Anterior cingulate cortex (tissue), 58 donors: ENCODE measurements around the gene SIRPB1.
"Not testable (repeated sequence)": the region's sequence is repeated elsewhere in the genome, so short reads cannot be mapped to it uniquely, and the experiment has no call there.

ENCODE experiments used
- DNase-seq, 58 donors: peaks; one replicate each; lab custom pipeline; 2025; lab: John Stamatoyannopoulos, UW

SIRPB1 gene

GRCh38 chr20:1619861-1620444 is at the start of gene SIRPB1:
Gene SIRPB1 (minus strand): TSS chr20:1620009. CDS start chr20:1619944, 65 bp downstream.
- no peak for DNase-seq

GRCh38 chr20:1669304-1669703 is 49.5 kb upstream of the SIRPB1 start:
- no peak for DNase-seq

- DNase-seq, result no peak
These were observed 47.8 kb upstream of the SIRPB1 start for GRCh38 chr20:1667502-1668085.

GRCh38 chr20:1666802-1667201 is 47.0 kb upstream of the SIRPB1 start:
- no peak for DNase-seq

GRCh38 chr20:1665345-1665744 is 45.5 kb upstream of the SIRPB1 start:
- DNase-seq, result no peak

- no peak for DNase-seq
These were observed 45.1 kb upstream of the SIRPB1 start for GRCh38 chr20:1664911-1665310.

GRCh38 chr20:1663917-1664316 is 44.1 kb upstream of the SIRPB1 start:
- DNase-seq, result no peak

GRCh38 chr20:1661542-1662299 is 41.9 kb upstream of the SIRPB1 start:
- DNase-seq, result no peak

- DNase-seq, result no peak
These were observed 40.4 kb upstream of the SIRPB1 start for GRCh38 chr20:1660246-1660645.

GRCh38 chr20:1657556-1658334 is 37.9 kb upstream of the SIRPB1 start, which contains the start of gene SIRPG:
Gene SIRPG (minus strand): TSS chr20:1657779. CDS start chr20:1657714, 65 bp downstream.
- DNase-seq, result no peak

GRCh38 chr20:1656844-1657243 is 37.0 kb upstream of the SIRPB1 start:
- no peak for DNase-seq

GRCh38 chr20:1654996-1655395 is 35.2 kb upstream of the SIRPB1 start:
- no peak for DNase-seq

GRCh38 chr20:1652960-1653359 is 33.2 kb upstream of the SIRPB1 start:
- DNase-seq, result no peak

- no peak for DNase-seq
These were observed 32.3 kb upstream of the SIRPB1 start for GRCh38 chr20:1652104-1652503.

- DNase-seq, result no peak
These were observed 31.7 kb upstream of the SIRPB1 start for GRCh38 chr20:1651268-1652058.

GRCh38 chr20:1648101-1648500 is 28.3 kb upstream of the SIRPB1 start:
- no peak for DNase-seq

- DNase-seq, result no peak
These were observed 27.2 kb upstream of the SIRPB1 start for GRCh38 chr20:1646975-1647431.

- DNase-seq, result no peak
These were observed 24.5 kb upstream of the SIRPB1 start for GRCh38 chr20:1644101-1644962.

GRCh38 chr20:1638643-1639042 is 18.8 kb upstream of the SIRPB1 start:
- DNase-seq, result not testable (repeated sequence)
